Esophagus muscularis mucosa (tissue), 4 donors: ENCODE results near the gene ACADSB. TPM values are rescaled to one million over a fixed set of nuclear protein-coding genes. Genes with fewer than 3 reads are reported as not detected.

Experiments
- DNase-seq: peaks from one replicate; pipeline ENCODE4 v3.0.0-alpha.2; 2017; ENCODE audit errors: extremely low spot score
- H3K27ac ChIP-seq, 4 donors: fragments of 200-600 bp; sonication (generic); replicated peaks in 1 of 4; 1 replicate in 3 of 4; 2 replicates in 1 of 4; pipeline ENCODE4 v1.5.1; 2016 to 2019; ENCODE audit warnings: mild to moderate bottlenecking in 1 of 4
- H3K27me3 ChIP-seq, 4 donors: fragments of 200-600 bp; sonication (generic); one replicate each; pipeline versions ENCODE4 v1.5.1 to v1.6.0; 2016 to 2019
- H3K36me3 ChIP-seq, 4 donors: fragments of 200-600 bp; sonication (generic); one replicate each; pipeline ENCODE4 v1.5.1; 2016 to 2019
- H3K4me1 ChIP-seq, 4 donors: fragments of 200-600 bp; sonication (generic); one replicate each; pipeline ENCODE4 v1.5.1; 2016 to 2019
- H3K4me3 ChIP-seq, 4 donors: fragments of 200-600 bp; sonication (generic); 1 replicate in 2 of 4; 2 replicates in 2 of 4; pipeline ENCODE4 v1.5.1; 2016 to 2019; ENCODE audit warnings: mild to moderate bottlenecking in 4 of 4, moderate library complexity in 1 of 4
- H3K9me3 ChIP-seq, 4 donors: fragments of 200-600 bp; sonication (generic); 1 replicate in 3 of 4; 2 replicates in 1 of 4; pipeline ENCODE4 v1.5.1; 2016 to 2019
- CTCF ChIP-seq, 3 experiments: fragments of 200-600 bp in 2 of 3; fragments of 450-650 bp in 1 of 3; sonication (generic) in 2 of 3; IDR thresholded peaks; one replicate each; pipeline ENCODE4 v1.5.1; 2017 to 2019; ENCODE audit warnings: antibody characterized with exemption in 3 of 3, mild to moderate bottlenecking in 2 of 3, moderate library complexity in 1 of 3
- EP300 ChIP-seq: sonication (generic); formaldehyde crosslinking; IDR thresholded peaks from one replicate; pipeline ENCODE4 v1.6.1; 2017; ENCODE audit warnings: antibody characterized with exemption
- POLR2A ChIP-seq: fragments of 450-650 bp; IDR thresholded peaks from one replicate; pipeline ENCODE4 v1.6.1; 2017; ENCODE audit warnings: antibody characterized with exemption, moderate library complexity, mild to moderate bottlenecking, low read depth
- POLR2AphosphoS5 ChIP-seq, 2 donors: sonication (generic); formaldehyde crosslinking; IDR thresholded peaks; one replicate each; pipeline ENCODE4 v1.6.1; 2017; ENCODE audit warnings: antibody characterized with exemption in 2 of 2
- WGBS: methylation state at CpG from one replicate; pipeline ENCODE4 v1.1.5; 2018; 5-methylcytosine and 5-hydroxymethylcytosine counted together
- intact Hi-C: fragments of 100-400 bp; cut with DNase I; formaldehyde crosslinking; loops from one replicate; pipeline ENCODE4 v1.15.1; 2023
- total RNA-seq, 4 donors: library from RNA; depleted of rRNA; stranded (reverse); fragments of >200 nt; gene quantifications; one replicate each; pipeline versions ENCODE4 v1.1.0 to v1.2.1, GENCODE V29; 2016

ACADSB gene
- total RNA-seq, 4 donors from 2014 or later = 12.9 to 19.1 (median 14.0) TPM

- intact Hi-C loops = no loop called here
- H3K27ac ChIP-seq = no peak overlapping the region
- no peaks in the 10 kb centered on the region for H3K4me1 ChIP-seq
- TF ChIP-seq EP300 = no peak
- no peak for TF ChIP-seq CTCF (IDR thresholded peaks at IDR 0.05)
- TF ChIP-seq POLR2A = no peak
- DNase-seq = no peak
- no peak overlapping the region for H3K4me3 ChIP-seq
- no peaks in the 10 kb centered on the region for H3K36me3 ChIP-seq
- H3K9me3 ChIP-seq = no peaks in the 10 kb centered on the region
- 100% methylated on average over 1 of the region's 1 CpG for WGBS
- no peaks in the 10 kb centered on the region for H3K27me3 ChIP-seq
These were observed 11.3 kb downstream of the ACADSB start for GRCh38 chr10:123019941-123020703.

GRCh38 chr10:123021517-123021916, 12.7 kb downstream of the ACADSB start:
- TF ChIP-seq EP300 (no peak), POLR2AphosphoS5 (IDR thresholded peaks at IDR 0.05) (no peak), POLR2A (no peak), CTCF (IDR thresholded peaks at IDR 0.05) (no peak)
- no peak overlapping the region for H3K4me3 ChIP-seq
- H3K27ac ChIP-seq = no peak overlapping the region
- intact Hi-C loops = no loop called here
- H3K9me3 ChIP-seq = no peaks in the 10 kb centered on the region
- H3K4me1 ChIP-seq = no peaks in the 10 kb centered on the region
- DNase-seq = no peak
- 78% methylated on average over 3 of the region's 3 CpGs for WGBS
- no peaks in the 10 kb centered on the region for H3K36me3 ChIP-seq
- H3K27me3 ChIP-seq = no peaks in the 10 kb centered on the region

GRCh38 chr10:123024540-123024939, 15.7 kb downstream of the ACADSB start:
- TF ChIP-seq POLR2A (no peak), POLR2AphosphoS5 (IDR thresholded peaks at IDR 0.05) (no peak), CTCF (IDR thresholded peaks at IDR 0.05) (no peak), EP300 (no peak)
- H3K4me3 ChIP-seq = no peak overlapping the region

GRCh38 chr10:123026302-123026701, 17.5 kb downstream of the ACADSB start:
- H3K27ac ChIP-seq = no peak overlapping the region
- H3K27me3 ChIP-seq = no peaks in the 10 kb centered on the region
- no peaks in the 10 kb centered on the region for H3K4me1 ChIP-seq
- no peak for DNase-seq
- H3K36me3 ChIP-seq = no peaks in the 10 kb centered on the region
- intact Hi-C loops = no loop called here
- no peaks in the 10 kb centered on the region for H3K9me3 ChIP-seq
- no peak overlapping the region for H3K4me3 ChIP-seq
- 72% methylated on average over 1 of the region's 1 CpG for WGBS
- TF ChIP-seq POLR2A = no peak
- TF ChIP-seq EP300 = no peak
- no peak for TF ChIP-seq POLR2AphosphoS5 (IDR thresholded peaks at IDR 0.05)
- TF ChIP-seq CTCF (IDR thresholded peaks at IDR 0.05) = no peak

More at GRCh38 chr10:123024540-123024939, 15.7 kb downstream of the ACADSB start:
- H3K9me3 ChIP-seq = no peaks in the 10 kb centered on the region
- no peak for DNase-seq
- H3K27ac ChIP-seq = no peak overlapping the region
- no peaks in the 10 kb centered on the region for H3K4me1 ChIP-seq
- WGBS = 85% methylated on average over 2 of the region's 2 CpGs
- intact Hi-C loops = no loop called here
- H3K27me3 ChIP-seq = no peaks in the 10 kb centered on the region
- no peaks in the 10 kb centered on the region for H3K36me3 ChIP-seq

- Histone ChIP-seq H3K4me1 (no peaks in the 10 kb centered on the region), H3K36me3 (no peaks in the 10 kb centered on the region), H3K9me3 (no peaks in the 10 kb centered on the region), H3K4me3 (no peak overlapping the region), H3K27ac (no peak overlapping the region), H3K27me3 (no peaks in the 10 kb centered on the region)
- intact Hi-C loops = no loop called here
- TF ChIP-seq POLR2A (no peak), CTCF (IDR thresholded peaks at IDR 0.05) (no peak)
- DNase-seq = no peak
These were observed 19.1 kb downstream of the ACADSB start for GRCh38 chr10:123027861-123028260.
